Endothelial cell of umbilical vein (primary cell): ENCODE data around the gene C1QTNF5. TPM values are rescaled to one million over a fixed set of nuclear protein-coding genes. Genes with fewer than 3 reads are reported as not detected.

Experiments
- BruUV-seq: library from RNA; stranded (reverse); fragments of 400-500 nt; replicated peaks from 2 replicates; lab custom pipeline; 2021; lab: Mats Ljungman, UMichigan
- CTCF ChIA-PET: fragments of 300-600, 350-600 bp; sonication (Branson Sonifier 250); formaldehyde crosslinking; loops from one replicate; lab custom pipeline; 2021; ENCODE audit warnings: antibody characterized with exemption, inconsistent platforms; lab: Charles Lee
- POLR2A ChIA-PET: fragments of 300-600, 350-600 bp; sonication (Branson Sonifier 250); formaldehyde crosslinking; loops from one replicate; lab custom pipeline; 2021; ENCODE audit warnings: antibody characterized with exemption, inconsistent platforms; lab: Charles Lee
- DNase-seq: peaks from one replicate; pipeline ENCODE4 v3.0.0-alpha.2; 2011; ENCODE audit warnings: low read depth, low spot score
- FAIRE-seq: peaks from 2 replicates; lab custom pipeline; 2011; peaks lifted over from hg19 to GRCh38; lab: Jason Lieb, UNC
- H2AFZ ChIP-seq: 2 replicates; pipeline ENCODE4 v1.6.0; 2012; ENCODE audit warnings: low read depth, low read length, control low read depth, inconsistent platforms
- H3K27ac ChIP-seq: 2 replicates; pipeline ENCODE4 v1.5.1; 2011; ENCODE audit warnings: low read depth, mild to moderate bottlenecking, control low read depth, low read length, moderate library complexity; ENCODE audit not compliant: insufficient read depth
- H3K27me3 ChIP-seq, 2 experiments: 2 replicates each; pipeline versions ENCODE4 v1.6.0 to v1.6.1; 2011; ENCODE audit warnings: low read length in 2 of 2, mixed read lengths in 1 of 2; ENCODE audit not compliant: control insufficient read depth in 2 of 2, insufficient read depth in 2 of 2
- H3K36me3 ChIP-seq, 2 experiments: 2 replicates in 1 of 2; 3 replicates in 1 of 2; pipeline ENCODE4 v1.5.1; 2011; ENCODE audit warnings: low read length in 2 of 2, mild to moderate bottlenecking in 1 of 2, moderate library complexity in 1 of 2; ENCODE audit not compliant: control insufficient read depth in 2 of 2, insufficient read depth in 2 of 2; ENCODE audit errors: extremely low read depth in 1 of 2
- H3K4me1 ChIP-seq: 3 replicates; pipeline ENCODE4 v1.5.1; 2011; ENCODE audit warnings: mild to moderate bottlenecking, low read length; ENCODE audit not compliant: control insufficient read depth, insufficient read depth; ENCODE audit errors: extremely low read depth
- H3K4me2 ChIP-seq: 2 replicates; pipeline ENCODE4 v1.6.1; 2011; ENCODE audit warnings: low read length, control low read depth, mixed read lengths; ENCODE audit not compliant: insufficient read depth
- H3K4me3 ChIP-seq, 3 experiments: fragments of 200-600 bp in 1 of 3; sonication (generic), shearing (Covaris generic) in 1 of 3; replicated peaks in 1 of 3; 2 replicates each; pipeline ENCODE4 v1.5.1; 2011 to 2016; ENCODE audit warnings: control low read depth in 3 of 3, low read length in 3 of 3, mild to moderate bottlenecking in 2 of 3, inconsistent platforms in 1 of 3, low read depth in 1 of 3, moderate library complexity in 1 of 3; ENCODE audit not compliant: insufficient read depth in 1 of 3
- H3K79me2 ChIP-seq: 2 replicates; pipeline ENCODE4 v1.6.0; 2012; ENCODE audit warnings: low read length, inconsistent platforms; ENCODE audit not compliant: control insufficient read depth, insufficient read depth
- H3K9ac ChIP-seq: replicated peaks from 2 replicates; pipeline ENCODE3; 2011; ENCODE audit warnings: low read length, control low read depth; ENCODE audit not compliant: insufficient read depth; ENCODE audit errors: extremely low read depth
- H3K9me1 ChIP-seq: replicated peaks from 3 replicates; pipeline ENCODE4 v1.6.0; 2011; ENCODE audit warnings: mild to moderate bottlenecking, low read length; ENCODE audit not compliant: control insufficient read depth, insufficient read depth; ENCODE audit errors: extremely low read depth
- H3K9me3 ChIP-seq: replicated peaks from 2 replicates; pipeline ENCODE4 v1.5.1; 2012; ENCODE audit warnings: low read length, inconsistent platforms; ENCODE audit not compliant: control insufficient read depth, insufficient read depth
- H4K20me1 ChIP-seq: replicated peaks from 2 replicates; pipeline ENCODE3; 2011; ENCODE audit warnings: mild to moderate bottlenecking, low read length; ENCODE audit not compliant: control insufficient read depth, insufficient read depth; ENCODE audit errors: extremely low read depth
- EZH2 ChIP-seq: IDR thresholded peaks from 2 replicates; pipeline ENCODE4 v1.6.1; 2012; ENCODE audit warnings: borderline replicate concordance, low read depth, mild to moderate bottlenecking, moderate library complexity, low read length, inconsistent platforms; ENCODE audit not compliant: severe bottlenecking
- FOS ChIP-seq: IDR thresholded peaks from 2 replicates; pipeline ENCODE4 v1.6.1; 2011; ENCODE audit warnings: mild to moderate bottlenecking, low read length, moderate library complexity, borderline replicate concordance; ENCODE audit not compliant: insufficient read depth
- GATA2 ChIP-seq: IDR thresholded peaks from 2 replicates; pipeline ENCODE4 v1.7.0; 2011; ENCODE audit warnings: low read depth, mild to moderate bottlenecking, moderate library complexity, mixed read lengths, low read length; ENCODE audit not compliant: insufficient read length, insufficient read depth
- JUN ChIP-seq: IDR thresholded peaks from 2 replicates; pipeline ENCODE4 v1.6.1; 2011; ENCODE audit warnings: borderline replicate concordance, low read depth; ENCODE audit not compliant: insufficient read length, insufficient read depth
- POLR2AphosphoS5 ChIP-seq: IDR thresholded peaks from 2 replicates; pipeline ENCODE4 v1.6.1; 2012; ENCODE audit warnings: low read depth, mild to moderate bottlenecking, control low read depth, low read length, moderate library complexity; ENCODE audit not compliant: insufficient read depth
- dilution Hi-C: fragments of 300-500 bp; cut with MboI; formaldehyde crosslinking; loops from one replicate; pipeline ENCODE4 v1.15.0; 2019; ENCODE audit warnings: low sequenced_read_pairs; ENCODE audit not compliant: extremely low pct_ligation_motif_present
- intact Hi-C: fragments of 100-400 bp; cut with micrococcal nuclease; formaldehyde crosslinking; loops from one replicate; pipeline ENCODE4 v1.10.0; 2022
- polyA plus RNA-seq, 4 experiments: library from polyadenylated mRNA; depleted of rRNA in 3 of 4; stranded (reverse) in 3 of 4; unstranded in 1 of 4; fragments of >200 nt; gene quantifications; 2 replicates each; pipeline versions ENCODE4 v1.2.1 to v1.2.3, GENCODE V29; 2011 to 2012; ENCODE audit warnings: missing spikeins in 1 of 4
- total RNA-seq: library from RNA; stranded (reverse); gene quantifications from 2 replicates; pipeline ENCODE4 v1.2.3, GENCODE V29; 2021
- TF ChIP-seq, protein P1 (sequence below), 2 donors: IDR thresholded peaks; 1 replicate in 1 of 2; 2 replicates in 1 of 2; pipeline ENCODE4 v1.5.1; 2011; ENCODE audit warnings: low read length in 2 of 2, mild to moderate bottlenecking in 2 of 2, moderate library complexity in 2 of 2, control low read depth in 1 of 2, inconsistent platforms in 1 of 2, low read depth in 1 of 2; ENCODE audit not compliant: insufficient read depth in 1 of 2; ENCODE audit errors: extremely low read depth in 1 of 2

The C1QTNF5 gene
- total and polyA plus RNA-seq, 2 donors (not counting 3 experiments of a cell fraction or from before 2014, with no cell fraction given), result 126 to 201 TPM

DNA sequence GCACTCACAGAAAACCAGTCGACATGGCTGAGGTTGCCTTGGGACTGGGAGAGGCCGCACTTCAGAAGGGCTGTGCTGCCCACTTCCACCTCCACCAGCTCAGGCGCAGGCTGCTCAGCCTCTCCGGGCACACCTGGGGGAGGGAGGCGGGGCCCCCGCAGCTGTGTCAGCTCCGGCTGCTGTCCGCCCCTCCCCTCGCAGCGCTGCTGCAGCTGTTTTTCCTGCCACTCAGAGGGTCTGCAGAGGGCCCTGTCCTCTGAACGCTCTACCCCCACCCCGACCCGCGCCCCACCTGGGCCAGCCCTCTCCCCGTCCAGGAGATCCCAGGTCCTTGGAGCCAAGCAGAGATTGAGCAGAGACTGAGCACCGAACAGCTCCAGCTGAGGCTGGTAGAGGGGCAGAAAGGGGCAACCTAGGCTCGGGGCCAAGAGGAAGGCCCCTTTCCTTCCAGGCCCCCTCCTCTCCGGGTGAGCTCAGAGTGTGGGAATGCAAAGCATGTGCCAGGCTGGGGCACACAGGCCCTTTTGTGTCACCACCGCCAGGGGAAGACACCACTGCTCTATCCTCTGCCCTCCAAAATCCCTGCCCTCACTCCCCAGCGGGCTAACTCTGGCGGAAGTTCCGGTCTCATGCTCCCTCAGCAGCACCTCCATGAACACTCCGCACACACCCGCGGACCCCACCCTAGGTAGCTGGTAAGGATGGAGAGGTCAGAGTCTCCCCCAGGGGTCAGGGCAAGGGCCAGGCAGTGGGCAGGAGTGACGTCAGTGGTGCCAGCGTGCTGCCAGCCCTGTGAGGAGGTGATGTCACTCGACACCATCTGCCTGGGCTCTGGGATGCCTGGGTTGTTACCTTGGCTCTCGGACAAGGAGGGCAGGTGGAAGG is 25.3 kb downstream of the C1QTNF5 start:
- Histone ChIP-seq H3K4me1 (peaks cover 44% of the 10 kb centered on the region), H3K27me3 (no peaks in the 10 kb centered on the region), H3K4me3 (peak overlapping the region; percentile 87 to 93 (median 89)), H3K4me2 (peak overlapping the region; percentile 62), H3K36me3 (peaks cover 14 to 40% of the 10 kb centered on the region in 2 experiments), H3K9me1 (no peaks in the 10 kb centered on the region), H3K9me3 (no peaks in the 10 kb centered on the region), H3K27ac (peak overlapping the region; percentile 80), H2AFZ (no peak overlapping the region), H3K79me2 (peaks cover 64% of the 10 kb centered on the region), H4K20me1 (no peaks in the 10 kb centered on the region), H3K9ac (peak overlapping the region; percentile 81)
- POLR2A ChIA-PET, result interaction anchor here (1.0 to 1.1 kb wide), 2 partner anchors 9 to 23 kb away, joined by 4 to 6 read pairs; no protein-coding TSS in a partner anchor
- BruUV-seq, result no TSS peak
- intact Hi-C loops (loop anchor here (1.0 to 5.0 kb wide), 3 partner anchors 8 to 403 kb away; partner anchors contain the start of gene VPS11), dilution Hi-C loops (no loop called here)
- CTCF ChIA-PET, result interaction anchor here (0.7 to 15.9 kb wide), 7 partner anchors 8 to 59 kb away, joined by 3 to 301 read pairs (median 5); partner anchors contain the start of genes C1QTNF5 and RNF26
- peak; percentile 49 for DNase-seq
- TF ChIP-seq FOS, result peak; percentile 42
- TF ChIP-seq EZH2, result no peak
- TF ChIP-seq, protein P1, sequence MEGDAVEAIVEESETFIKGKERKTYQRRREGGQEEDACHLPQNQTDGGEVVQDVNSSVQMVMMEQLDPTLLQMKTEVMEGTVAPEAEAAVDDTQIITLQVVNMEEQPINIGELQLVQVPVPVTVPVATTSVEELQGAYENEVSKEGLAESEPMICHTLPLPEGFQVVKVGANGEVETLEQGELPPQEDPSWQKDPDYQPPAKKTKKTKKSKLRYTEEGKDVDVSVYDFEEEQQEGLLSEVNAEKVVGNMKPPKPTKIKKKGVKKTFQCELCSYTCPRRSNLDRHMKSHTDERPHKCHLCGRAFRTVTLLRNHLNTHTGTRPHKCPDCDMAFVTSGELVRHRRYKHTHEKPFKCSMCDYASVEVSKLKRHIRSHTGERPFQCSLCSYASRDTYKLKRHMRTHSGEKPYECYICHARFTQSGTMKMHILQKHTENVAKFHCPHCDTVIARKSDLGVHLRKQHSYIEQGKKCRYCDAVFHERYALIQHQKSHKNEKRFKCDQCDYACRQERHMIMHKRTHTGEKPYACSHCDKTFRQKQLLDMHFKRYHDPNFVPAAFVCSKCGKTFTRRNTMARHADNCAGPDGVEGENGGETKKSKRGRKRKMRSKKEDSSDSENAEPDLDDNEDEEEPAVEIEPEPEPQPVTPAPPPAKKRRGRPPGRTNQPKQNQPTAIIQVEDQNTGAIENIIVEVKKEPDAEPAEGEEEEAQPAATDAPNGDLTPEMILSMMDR (IDR thresholded peaks at IDR 0.05; ENCODE audit: extremely low read depth in 1 of 2, insufficient read depth in 1 of 2, low read depth in 1 of 2, low read length in 2 of 2), result peak; percentile 16 to 46
- no peak for TF ChIP-seq GATA2
- TF ChIP-seq POLR2AphosphoS5, result peak; percentile 36
- no peak for TF ChIP-seq JUN
- peak; percentile 77 for FAIRE-seq
